NCI-H2196 treated with DMSO at 0.1 percent for 48 hours (cell line): ENCODE data around the gene EMC6.
"Not testable (repeated sequence)": the region's sequence is repeated elsewhere in the genome, so short reads cannot be mapped to it uniquely, and the experiment has no call there.

Experiments used
- DNase-seq: peaks from one replicate; lab custom pipeline; 2025; ENCODE audit not compliant: unreplicated experiment; lab: John Stamatoyannopoulos, UW

The EMC6 gene

GRCh38 chr17:3679531-3680126 is 11.0 kb downstream of the EMC6 start:
- DNase-seq: no peak

DNA sequence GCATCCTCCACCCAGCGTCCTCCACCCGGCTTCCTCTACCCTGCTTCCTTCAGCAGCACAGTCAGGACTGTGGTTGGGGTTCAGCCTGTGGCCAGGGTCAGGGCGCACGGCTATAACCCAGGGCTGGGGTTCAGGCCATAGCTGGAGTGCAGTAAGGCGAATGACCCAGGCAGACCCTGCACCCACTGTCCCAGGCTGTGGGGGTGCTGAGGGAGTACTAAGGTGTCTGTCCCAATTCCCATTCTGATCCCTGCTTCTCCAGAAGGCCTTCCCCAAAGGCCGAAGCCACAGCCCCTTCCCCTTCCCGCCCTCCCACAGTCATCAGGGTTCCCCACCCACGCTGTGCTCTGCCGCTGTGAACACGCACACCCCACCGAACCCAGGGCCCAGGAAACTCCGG is 12.4 kb downstream of the EMC6 start:
- no peak for DNase-seq

- no peak for DNase-seq
These were observed 13.0 kb downstream of the EMC6 start for GRCh38 chr17:3681565-3681964.

GRCh38 chr17:3682033-3682432 is 13.4 kb downstream of the EMC6 start:
- no peak for DNase-seq

GRCh38 chr17:3683054-3683511 is 14.5 kb downstream of the EMC6 start:
- no peak for DNase-seq

DNA sequence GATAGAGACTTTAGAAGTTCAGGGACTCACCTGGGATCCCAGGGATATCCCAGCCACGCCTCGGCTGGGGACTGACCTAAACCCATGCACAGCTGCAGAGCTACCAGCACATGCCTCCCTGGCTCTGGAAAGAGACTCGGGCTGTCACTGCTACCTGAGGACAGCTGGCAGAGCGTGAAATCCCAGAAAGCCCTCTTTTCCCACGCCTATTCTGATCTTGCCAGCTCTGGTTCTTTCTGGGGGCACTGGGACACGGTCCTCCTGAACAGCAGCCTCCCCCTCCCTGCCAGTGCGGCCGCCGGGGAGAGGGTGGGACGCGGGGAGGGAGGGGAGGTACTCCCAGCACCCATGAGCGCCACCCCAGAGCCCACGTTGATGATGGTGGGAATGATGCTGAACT is 16.6 kb downstream of the EMC6 start:
- DNase-seq: no peak

- DNase-seq: no peak
These were observed 19.5 kb downstream of the EMC6 start for GRCh38 chr17:3688027-3688553.

GRCh38 chr17:3688852-3689261 is 20.2 kb downstream of the EMC6 start:
- no peak for DNase-seq

DNA sequence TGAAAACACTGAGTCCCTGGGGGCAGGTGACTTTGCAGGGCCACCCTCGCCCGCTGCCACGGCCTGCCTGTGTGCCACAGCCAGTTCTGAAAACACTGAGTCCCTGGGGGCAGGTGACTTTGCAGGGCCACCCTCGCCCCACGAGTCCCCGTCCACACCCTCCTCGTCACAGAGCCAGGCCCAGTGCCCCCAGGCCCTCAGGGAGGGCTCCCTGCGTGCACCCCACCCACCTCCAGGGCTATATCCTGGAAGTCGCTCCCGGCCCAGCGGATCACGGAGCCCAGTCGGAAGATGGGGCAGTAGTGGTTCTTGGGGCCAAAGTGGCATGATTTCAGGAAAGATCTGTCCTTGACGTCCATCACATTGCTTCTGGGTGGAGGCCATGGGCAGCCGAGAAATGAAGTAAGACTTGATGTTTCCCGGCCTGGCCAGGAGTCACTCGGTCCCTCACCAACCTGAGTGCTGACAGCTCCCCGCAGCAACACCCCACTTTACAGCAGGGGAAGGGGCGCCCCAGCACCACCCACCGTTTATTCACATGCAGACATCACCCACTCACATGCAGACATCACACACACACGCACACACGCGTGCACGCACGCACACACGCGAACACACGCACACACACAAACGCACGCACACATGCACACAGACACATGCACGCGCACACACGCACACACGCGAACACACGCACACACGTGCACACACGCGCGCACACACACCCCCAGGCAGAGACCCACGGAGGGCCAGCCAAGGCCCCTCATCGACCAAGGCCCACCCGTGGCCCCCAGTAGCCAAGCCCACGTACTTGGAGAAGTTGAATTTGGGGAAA is 20.9 kb downstream of the EMC6 start:
- DNase-seq: no peak

DNA sequence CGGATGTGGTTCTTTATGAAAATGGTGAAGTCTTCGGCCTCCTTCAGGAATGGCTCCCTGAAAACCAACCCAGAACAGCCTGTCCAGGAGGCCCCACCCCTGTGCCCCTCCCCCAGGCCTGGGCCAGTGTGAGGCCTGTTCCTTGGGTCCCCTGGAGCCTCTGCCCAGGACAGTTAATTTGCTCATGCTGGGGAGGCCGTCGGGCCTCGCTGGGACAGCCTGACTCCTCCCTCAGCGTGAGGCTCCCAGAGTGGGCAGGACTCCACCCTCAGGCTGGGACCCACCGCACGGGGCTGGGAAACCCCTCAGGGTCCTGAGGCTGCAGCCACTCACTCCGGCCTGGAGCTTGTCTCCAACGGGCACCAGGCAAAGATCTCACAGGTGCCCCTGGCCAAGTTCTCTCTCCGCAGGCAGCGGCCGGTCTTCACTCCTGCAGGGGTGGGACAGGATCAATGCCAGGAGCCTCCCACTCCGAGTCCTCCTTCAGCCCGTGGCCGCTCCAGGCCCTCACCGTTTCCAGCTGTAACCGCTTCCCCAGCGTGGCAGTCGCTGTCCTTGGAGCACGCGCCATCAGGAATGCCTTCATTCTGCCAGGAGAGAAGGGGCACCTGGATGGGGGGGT is 21.6 kb downstream of the EMC6 start:
- DNase-seq: no peak

- DNase-seq: no peak
These were observed 23.0 kb downstream of the EMC6 start for GRCh38 chr17:3691617-3692067.

DNA sequence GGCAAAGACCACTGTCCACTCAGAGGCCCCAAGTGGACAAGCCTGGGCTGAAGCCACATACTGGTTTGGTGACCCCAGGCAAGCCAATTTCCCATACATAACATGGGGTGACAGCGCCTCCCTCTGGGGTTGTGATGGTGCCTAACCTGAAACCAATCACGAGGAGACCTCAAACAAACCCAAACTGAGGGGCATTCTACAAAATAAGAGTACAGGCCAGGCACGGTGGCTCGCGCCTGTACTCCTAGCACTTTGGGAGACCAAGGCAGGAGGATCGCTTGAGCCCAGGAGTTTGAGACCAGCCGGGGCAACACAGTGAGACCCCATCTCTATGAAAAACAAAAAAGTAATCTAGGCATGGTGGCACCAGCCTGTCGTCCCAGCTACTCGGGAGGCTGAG is 23.7 kb downstream of the EMC6 start:
- DNase-seq: no peak

- DNase-seq: no peak
These were observed 24.5 kb downstream of the EMC6 start for GRCh38 chr17:3693141-3693540.

- DNase-seq: no peak
These were observed 25.2 kb downstream of the EMC6 start for GRCh38 chr17:3693829-3694231.

DNA sequence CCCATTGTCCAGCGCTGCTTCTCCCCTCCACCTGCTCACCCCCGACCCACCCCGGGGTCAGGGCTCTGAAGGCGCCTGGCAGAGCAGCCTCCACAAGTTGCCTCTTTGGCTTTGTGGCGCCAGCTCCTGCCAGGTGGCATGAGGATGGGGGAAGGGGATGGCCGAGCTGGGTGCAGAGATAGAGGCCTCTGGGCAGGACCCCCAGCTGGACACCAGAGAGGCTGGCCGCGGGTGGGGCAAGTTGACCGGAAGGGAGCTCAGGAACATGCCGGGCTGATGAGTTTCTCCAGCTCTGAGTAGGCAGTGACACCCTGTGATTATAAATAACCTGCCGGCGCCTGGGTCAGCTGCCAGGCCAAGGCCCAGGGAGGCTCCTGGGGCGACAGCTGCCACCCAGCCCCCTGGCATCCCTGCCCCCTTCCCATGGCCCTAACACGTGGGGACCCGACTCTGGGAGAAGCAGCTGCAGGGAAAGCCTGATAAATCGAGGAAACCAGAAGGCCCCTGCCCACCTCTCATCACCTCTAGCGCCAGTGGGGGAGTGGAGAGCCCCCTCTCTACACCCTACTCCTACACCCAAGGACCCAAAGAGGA is 26.6 kb downstream of the EMC6 start:
- DNase-seq: peak; percentile 0

GRCh38 chr17:3695723-3696411 is 27.3 kb downstream of the EMC6 start, which contains the start of gene P2RX5:
TSS of gene P2RX5 (minus strand) at chr17:3696155. CDS start at chr17:3696005, 150 bp downstream.
- DNase-seq: no peak

DNA sequence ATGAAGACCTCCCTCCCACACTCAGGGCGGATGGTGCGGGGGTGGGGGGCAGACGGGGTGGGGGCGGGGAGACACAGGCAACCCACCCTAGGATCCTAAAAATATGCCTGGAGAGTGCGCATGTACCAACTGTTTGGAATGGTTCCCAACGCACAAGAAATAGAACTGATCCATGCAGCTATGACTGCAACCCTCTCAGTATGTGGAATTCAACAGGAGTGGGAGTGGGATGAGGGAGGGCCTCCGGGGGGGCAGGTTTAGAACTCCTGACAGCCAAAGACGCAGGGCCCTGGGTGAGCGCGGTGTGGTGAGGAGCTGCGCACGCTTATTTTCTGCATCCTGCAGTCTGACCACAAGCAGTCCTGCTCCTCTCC is 28.5 kb downstream of the EMC6 start:
- no peak for DNase-seq

GRCh38 chr17:3698139-3698538 is 29.5 kb downstream of the EMC6 start:
- no peak for DNase-seq

GRCh38 chr17:3699951-3700350 is 31.3 kb downstream of the EMC6 start:
- no peak for DNase-seq

GRCh38 chr17:3702041-3702539 is 33.5 kb downstream of the EMC6 start:
- DNase-seq: not testable (repeated sequence)
